GM19099 (cell line): ENCODE measurements around the gene SPATA20.

Source experiments
- POLR2A ChIP-seq: IDR thresholded peaks from 3 replicates; pipeline ENCODE4 v1.6.1; 2011; ENCODE audit warnings: low read depth; ENCODE audit not compliant: insufficient read length; ENCODE audit errors: extremely low read depth

SPATA20 gene

DNA sequence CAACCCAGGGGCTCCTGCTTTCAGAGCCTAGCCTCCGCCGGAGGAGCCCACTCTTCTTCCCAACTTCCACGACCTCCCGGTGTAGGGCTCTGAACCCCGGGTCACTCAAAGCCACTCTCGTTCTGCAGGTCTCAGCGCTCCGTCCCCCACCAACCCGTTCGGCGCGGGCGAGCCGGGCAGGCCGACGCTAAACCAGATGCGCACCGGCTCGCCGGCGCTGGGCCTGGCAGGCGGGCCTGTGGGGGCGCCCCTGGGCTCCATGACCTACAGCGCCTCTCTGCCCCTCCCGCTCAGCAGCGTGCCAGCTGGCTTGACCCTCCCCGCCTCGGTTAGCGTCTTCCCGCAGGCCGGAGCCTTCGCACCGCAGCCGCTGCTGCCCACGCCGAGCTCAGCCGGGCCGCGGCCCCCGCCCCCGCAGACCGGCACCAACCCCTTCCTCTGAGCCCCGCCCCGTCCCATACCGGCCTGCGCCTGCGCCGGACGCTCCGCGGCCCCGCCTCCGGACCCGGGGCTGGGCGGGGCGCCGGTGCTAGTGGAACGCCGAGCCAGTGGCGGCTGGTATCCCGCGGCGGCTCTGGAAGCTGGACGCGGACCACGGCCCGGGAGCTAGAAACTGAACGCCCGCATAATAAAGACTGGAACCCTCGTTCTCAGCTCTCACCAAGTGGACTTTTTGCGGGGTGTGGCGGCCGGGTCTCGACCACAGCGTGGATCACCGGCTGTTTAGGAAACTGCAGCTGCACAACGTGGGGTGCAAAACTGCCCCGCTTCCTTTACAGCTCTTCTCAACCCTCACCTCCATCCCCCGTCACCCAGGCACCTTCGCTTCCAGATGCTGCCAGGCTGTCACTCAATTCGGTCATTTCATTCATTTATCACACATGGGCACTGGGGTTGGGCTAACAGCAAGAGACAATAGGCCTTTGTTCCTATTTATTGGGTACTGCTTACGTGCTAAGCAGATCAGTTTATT is 5.0 kb upstream of the SPATA20 start:
- no peak for TF ChIP-seq POLR2A

DNA sequence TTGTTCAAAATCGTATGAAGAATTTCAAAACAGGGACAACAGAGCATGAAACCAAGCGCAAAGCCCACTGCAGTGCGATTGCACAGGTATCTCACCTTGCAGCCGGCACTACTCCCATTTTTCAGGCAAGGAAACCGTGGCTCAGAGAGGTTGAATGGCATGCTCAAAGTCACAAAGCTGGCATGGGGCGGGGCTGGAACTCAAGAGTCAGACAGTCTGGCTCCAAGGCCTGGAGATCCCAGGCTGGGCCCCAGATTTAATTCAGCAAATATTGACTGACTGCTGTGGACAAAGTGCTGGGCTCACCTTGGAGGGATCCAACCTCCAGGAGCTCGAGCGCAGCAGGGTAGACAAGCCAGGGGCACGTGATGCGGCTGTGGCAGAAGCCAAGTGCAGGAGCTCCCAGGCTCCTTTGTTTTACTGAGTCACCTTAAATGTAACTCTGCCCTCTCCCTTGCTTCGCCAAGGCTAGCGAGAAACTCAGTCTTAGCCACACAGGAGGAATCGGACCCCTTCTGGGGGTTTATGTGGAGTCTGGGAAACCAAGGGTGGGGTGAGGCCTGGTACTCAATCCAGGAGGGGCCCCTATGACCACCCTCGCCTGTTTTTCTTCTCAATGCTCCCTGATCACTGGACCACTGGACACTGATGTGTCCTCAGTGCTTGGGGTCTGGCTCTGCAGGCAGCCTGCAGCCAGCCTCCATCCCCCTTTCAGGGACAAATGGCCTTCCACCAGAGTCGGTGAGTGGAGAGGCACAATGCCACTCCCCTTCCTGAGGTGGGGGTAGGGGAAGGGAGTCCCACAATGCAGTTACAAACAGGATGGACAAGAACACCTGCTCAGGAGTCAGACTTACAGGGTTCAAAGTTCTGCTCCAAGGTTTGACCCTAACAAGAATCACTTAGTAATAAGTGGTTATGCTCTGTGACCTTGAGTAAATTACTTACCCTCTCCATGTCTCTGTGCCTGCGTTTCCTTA is 3.9 kb upstream of the SPATA20 start:
- TF ChIP-seq POLR2A = no peak

DNA sequence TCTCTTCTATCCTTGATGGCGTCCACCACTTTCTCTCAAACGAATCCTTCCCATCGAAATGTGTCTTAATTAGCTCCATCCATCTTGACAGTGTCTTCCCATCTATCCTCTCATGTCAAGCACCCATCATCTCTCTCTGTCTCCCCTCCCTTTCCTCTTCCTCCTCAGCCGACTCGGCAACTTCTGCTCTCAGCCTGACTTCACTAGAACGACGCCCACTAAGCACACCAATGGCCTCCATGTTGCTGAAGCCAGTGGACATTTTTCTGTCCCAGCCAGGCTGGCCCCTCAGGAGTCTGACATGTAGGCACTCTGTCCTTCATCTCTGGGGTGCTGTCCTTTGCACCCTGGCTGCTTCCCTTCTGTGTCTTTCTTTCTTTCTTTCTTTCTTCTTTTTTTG is 2.5 kb upstream of the SPATA20 start:
- no peak for TF ChIP-seq POLR2A

DNA sequence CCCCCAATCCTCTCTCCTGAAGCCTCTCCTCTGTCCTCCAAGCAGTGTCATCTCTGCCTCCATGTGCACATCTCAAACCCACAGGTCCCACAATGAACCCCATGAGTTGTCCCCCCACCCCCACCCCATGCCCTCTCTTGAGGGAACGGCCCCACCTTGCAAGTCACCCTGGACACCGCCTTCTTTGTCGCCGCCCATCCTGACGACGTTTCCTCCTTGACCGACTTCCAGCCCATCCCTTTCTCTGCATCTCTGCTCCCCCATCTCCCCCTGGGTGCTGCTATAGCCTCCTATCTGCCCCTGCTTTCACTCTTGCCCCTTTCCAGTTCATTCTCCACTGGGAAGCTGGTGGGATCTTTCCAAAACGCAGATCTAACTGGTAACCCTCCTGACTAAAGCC is 1.7 kb upstream of the SPATA20 start:
- TF ChIP-seq POLR2A = no peak

DNA sequence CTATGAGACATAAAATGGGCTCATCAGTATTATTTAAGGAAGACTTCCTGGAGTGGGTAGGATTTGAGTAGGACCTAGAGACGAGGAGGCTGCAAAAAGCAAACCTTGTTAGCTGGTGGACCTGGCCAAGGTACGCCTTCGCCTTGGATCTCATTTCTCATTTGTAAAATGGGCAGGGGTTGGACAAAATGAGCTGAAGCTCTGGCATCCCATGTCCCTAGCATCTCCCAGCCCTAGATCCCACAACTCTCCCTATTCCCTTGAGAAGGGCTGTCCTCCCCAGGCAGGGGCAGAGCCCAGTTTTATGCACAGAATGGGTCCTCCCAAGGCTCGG is 306 bp upstream of the SPATA20 start:
- no peak for TF ChIP-seq POLR2A

DNA sequence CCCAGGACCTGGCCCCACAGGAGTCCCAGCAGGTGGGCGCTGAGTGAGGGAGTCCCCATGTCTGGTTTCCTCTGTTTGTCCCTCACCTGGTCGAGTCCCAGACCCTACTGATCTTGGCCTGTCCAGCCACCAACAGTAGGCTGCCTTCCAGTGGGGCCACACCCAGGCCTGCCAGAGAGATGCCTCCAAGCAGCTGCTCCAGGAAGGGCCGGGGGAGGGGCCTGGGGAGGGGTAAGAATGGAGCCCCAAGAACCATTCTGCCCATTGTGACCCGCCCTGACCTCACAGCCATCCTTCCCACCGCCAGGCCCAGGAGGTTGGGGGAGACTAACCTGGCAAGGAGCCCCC is 736 bp downstream of the SPATA20 start:
- no peak for TF ChIP-seq POLR2A

DNA sequence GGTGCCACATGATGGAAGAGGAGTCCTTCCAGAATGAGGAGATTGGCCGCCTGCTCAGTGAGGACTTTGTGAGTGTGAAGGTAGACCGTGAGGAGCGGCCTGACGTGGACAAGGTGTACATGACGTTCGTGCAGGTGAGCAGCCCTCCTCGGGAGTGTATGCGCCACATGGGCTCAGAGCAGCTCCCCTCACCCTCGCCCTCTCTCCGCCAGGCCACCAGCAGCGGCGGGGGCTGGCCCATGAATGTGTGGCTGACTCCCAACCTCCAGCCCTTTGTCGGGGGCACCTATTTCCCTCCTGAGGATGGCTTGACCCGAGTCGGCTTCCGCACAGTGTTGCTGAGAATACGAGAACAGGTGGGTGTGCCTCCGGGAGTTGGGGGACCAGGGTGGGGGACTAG is 1.9 kb downstream of the SPATA20 start:
- TF ChIP-seq POLR2A = no peak

DNA sequence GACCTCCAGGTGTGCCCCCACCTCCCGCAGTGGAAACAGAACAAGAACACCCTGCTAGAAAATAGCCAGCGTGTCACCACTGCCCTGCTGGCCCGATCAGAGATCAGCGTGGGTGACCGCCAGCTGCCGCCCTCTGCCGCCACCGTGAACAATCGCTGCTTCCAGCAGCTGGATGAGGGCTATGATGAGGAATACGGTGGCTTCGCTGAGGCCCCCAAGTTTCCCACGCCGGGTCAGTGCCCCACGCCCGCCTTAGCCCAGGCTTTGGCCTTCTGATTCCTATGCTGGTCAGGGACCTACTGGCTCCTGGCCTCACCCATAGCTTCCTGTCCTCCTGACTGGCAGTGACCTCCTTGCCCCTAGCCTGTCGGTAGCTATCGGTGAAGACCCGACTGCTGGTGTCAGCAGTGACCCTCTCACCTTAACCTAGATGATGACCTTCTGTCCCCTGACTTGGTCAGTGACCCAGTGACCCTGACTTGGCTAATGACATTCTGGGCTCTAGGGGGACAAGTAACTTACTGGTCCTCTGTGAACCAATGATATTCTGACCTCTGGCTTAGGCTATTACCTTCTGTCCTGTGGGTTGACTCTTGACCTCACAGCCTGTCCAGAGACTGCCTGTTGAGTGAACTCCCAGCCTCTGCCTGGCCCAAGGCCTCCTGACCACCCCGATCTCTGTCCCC is 2.4 kb downstream of the SPATA20 start:
- TF ChIP-seq POLR2A = no peak

DNA sequence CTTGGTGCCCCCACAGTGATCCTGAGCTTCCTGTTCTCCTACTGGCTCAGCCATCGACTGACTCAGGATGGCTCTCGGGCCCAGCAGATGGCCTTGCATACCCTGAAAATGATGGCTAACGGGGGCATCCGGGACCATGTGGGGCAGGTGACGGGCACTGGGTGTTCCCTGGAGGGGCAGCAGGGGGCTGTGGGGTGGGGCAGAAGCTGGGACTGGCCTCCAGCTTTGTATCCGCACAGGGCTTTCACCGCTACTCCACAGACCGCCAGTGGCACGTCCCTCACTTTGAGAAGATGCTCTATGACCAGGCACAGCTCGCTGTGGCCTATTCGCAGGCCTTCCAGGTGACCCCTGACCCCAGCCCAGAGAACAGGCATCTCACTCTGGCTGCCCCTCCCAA is 3.0 kb downstream of the SPATA20 start:
- no peak for TF ChIP-seq POLR2A

DNA sequence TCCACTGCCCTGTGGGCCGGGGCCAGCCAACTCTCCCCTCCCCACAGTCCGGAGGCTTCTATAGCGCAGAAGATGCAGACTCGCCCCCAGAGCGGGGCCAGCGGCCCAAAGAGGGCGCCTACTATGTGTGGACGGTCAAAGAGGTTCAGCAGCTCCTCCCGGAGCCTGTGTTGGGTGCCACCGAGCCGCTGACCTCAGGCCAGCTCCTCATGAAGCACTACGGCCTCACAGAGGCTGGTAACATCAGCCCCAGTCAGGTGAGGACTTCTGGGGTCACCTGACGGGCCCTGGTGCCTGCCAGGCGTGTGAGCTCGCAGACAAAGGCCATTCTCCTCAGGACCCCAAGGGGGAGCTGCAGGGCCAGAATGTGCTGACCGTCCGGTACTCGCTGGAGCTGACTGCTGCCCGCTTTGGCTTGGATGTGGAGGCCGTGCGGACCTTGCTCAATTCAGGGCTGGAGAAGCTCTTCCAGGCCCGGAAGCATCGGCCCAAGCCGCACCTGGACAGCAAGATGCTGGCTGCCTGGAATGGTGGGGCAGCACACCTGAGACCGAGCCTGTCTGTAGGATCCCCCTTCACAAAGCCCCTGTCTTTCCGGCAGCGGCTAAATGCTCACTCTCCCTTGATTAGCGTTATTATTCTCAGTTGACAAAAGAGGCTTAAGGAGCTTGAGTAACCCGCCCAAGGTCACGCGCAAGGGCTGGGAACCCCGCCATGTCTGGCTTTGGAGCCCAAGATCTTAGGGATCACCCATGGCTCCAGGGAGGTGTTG is 3.9 kb downstream of the SPATA20 start:
- no peak for TF ChIP-seq POLR2A

DNA sequence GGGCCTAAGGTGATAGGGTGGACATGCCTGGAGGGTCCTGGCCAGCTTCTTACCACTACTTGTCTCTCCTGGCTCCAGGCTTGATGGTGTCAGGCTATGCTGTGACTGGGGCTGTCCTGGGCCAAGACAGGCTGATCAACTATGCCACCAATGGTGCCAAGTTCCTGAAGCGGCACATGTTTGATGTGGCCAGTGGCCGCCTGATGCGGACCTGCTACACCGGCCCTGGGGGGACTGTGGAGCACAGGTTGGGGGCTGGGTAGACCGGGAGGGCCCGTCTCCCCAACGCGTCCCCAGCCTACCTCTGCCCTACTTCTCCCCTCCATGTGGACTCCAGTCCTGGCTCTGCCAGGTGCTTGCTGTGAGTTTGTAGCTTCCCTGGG is 4.5 kb downstream of the SPATA20 start:
- TF ChIP-seq POLR2A = no peak

DNA sequence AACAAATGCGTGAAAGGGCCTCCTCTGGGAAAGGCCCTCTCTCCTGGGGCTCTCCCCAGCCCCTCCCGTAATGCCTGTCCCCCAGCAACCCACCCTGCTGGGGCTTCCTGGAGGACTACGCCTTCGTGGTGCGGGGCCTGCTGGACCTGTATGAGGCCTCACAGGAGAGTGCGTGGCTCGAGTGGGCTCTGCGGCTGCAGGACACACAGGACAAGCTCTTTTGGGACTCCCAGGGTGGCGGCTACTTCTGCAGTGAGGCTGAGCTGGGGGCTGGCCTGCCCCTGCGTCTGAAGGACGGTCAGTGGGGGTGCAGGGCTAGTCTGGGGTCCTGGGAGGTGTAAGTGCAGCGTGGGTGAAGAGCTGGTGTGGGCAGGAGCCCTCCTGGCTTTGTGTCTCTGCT is 4.9 kb downstream of the SPATA20 start:
- TF ChIP-seq POLR2A = no peak

DNA sequence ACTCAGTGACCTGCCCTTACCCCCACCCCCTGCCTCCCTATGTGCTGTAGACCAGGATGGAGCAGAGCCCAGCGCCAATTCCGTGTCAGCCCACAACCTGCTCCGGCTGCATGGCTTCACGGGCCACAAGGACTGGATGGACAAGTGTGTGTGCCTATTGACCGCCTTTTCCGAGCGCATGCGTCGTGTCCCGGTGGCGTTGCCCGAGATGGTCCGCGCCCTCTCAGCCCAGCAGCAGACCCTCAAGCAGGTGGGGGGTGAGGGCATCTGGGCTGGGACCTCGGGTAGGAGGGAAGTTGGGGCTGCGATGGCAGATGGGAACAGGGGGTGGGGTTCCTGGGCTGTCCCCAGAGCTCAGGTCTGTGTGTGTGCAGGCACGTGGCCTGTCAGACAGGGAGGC is 7.2 kb downstream of the SPATA20 start:
- no peak for TF ChIP-seq POLR2A

DNA sequence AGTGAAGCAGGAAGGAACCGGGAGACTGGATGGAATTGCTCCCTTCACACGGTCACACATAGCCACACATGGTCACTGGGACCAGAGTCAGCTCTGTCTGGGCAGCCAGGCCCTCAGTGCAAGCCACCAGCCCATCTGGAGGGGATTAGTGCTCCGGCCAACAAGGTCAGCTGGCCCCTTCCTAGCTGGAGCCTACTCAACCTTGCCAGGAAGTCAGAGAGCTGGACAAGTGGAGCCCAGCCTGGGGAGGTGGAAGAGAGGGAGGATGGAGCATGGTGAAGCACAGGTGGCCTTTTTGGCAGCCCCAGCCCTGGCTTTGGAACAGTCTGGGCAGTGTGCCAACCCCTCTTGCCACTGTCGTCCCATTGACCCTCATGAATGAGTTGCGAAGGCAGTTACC is 9.8 kb downstream of the SPATA20 start:
- TF ChIP-seq POLR2A = no peak
